NCI-H2107 treated with DMSO at 0.1 percent for 48 hours (cell line): ENCODE results near the gene CSTPP1.
"Not testable (repeated sequence)": the region's sequence is repeated elsewhere in the genome, so short reads cannot be mapped to it uniquely, and the experiment has no call there.

Experiments
- DNase-seq: peaks from one replicate; lab custom pipeline; 2025; ENCODE audit not compliant: unreplicated experiment; lab: John Stamatoyannopoulos, UW

Gene CSTPP1

DNA sequence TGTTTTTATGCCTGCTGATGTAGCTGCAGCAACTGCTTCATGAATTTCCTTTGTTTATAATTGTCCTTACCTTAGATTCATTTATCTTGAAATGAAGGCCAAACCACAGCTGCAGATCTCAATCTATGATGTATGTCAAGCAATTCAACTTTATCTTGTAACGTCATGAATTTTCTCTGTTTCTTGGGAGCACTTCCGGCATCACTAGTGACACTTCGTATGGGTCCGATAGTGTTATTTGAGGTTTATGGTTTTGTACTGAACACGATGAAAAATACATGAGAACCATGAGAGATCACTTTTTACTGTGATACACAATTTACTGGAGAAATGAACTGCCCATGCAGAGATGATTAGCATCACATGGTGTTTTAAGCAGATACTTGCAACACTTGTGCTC lies 98.5 kb downstream of the CSTPP1 start:
- no peak for DNase-seq

DNA sequence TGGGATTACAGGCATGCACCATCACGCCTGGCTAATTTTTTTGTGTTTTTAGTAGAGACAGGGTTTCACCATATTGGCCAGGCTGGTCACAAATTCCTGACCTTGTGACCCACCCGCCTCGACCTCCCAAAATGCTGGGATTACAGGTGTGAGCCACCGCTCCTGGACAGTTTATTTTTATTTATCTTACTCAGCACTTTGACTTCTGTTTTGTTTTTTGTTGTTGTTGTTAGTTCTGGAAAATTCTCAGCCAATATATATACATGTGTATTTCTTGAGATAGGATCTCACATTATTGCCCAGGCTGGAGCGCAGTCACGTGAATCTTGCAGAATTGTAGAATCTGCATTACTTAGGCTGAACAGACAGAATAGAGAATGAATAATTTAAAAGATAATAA lies 107.6 kb downstream of the CSTPP1 start:
- DNase-seq: no peak

DNA sequence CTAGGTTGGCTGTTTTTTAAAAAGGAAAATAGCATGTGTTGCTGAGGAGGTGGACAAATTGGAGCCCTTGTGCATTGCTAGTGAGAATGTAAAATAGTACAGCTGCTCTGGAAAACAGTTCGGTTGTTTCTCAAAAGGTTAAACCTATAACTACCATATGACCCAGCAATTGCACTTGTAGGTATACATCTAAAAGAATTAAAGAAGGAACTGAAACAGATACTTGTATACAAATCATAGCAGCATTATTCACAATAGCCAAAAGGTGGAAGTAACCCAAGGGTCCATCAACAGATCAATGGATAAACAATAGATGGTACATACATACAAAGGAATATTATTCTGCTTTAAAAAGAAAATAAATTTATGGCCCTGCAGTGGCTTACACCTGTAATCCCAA lies 111.4 kb downstream of the CSTPP1 start:
- DNase-seq: no peak

DNA sequence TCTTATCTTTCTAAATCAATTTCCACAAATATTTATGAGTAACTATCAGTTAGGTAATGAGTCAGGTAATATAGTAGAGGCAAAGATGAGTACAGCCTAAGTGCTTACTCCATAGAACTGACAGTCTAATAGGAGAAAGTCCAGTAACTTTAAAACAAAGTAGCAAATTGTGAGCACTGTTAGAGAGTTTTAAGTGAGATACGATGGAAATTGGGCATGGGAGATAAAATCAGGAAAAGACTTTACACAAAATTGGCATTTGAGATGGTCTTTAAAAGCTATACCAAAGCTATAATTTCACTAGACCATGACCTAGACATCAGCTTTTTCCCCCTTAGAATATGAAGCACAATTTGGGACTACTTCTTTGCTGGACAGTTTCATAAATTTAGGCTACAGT lies 113.7 kb downstream of the CSTPP1 start:
- DNase-seq: no peak

DNA sequence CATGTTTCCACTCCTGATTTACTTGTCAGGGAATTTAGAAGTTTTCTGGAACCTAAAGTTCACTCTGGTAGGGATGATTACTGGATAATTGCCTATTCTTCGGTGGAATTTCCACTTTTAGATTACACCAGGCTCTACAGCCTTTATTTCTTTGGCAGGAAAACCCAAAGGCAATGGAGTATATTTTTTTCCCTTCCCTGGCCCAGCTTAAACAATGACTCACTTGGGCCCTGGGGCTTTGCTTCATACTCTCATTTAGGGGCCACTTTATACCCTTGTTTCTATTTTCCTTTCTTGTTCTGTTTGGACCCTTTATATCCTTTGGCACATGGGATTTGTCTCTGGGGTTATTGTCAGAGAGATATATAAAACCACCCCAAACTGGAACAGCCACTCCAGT lies 114.7 kb downstream of the CSTPP1 start:
- DNase-seq: no peak

DNA sequence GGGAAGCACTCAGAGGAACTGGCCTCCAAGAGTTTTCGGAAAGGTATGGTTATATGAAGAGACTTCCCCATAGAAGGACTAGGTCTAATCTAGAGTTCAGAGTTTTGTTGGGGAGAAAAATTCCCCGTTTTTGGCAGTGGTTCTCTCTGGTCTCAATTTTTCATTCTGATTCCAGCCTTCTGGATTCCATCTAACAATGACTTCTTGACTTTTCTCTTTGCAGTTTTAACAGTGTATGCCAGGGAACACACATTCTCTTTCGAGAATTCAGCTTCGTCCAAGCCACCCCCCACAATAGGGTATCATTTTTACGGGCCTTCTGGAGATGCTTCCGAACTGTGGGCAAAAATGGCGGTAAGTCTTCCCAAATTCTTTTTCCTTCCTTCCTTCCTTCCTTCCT lies 115.6 kb downstream of the CSTPP1 start:
- no peak for DNase-seq

DNA sequence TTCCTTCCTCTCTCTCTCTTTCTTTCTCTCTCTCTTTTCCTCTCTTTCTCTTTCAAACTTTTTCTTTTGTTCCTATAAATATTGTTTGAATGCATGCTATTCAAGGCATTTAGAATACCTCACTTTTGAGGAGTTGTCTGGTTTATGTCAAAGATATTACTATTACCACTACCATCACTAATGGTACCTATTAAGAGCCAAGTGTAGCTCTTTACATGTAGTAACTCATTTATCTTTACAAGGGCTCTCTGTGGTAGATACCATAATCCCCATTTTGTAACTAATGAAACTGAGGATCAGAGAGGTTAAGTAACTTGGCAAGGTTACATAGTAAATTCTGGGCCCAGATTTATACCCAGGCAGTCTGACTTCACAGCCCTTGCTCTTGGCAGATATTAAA lies 116.0 kb downstream of the CSTPP1 start:
- no peak for DNase-seq

DNA sequence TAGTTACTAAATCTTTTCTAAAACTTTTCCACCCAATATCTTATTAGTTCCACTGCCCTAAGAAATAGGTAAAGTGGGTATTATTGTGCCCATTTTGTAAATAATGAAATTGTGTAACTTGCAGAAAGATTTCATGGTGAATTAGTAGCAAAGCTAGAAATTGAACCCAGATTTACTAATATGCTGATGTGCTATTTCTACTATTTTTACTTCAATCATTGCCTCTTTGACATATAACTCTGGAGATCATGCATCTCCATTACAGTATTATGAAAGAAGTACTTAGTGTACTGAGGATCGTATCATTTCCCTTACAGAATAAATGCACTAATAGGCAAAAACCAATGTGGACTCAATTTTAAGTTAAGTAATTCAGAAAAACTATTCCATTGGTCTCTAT lies 119.0 kb downstream of the CSTPP1 start:
- no peak for DNase-seq

DNA sequence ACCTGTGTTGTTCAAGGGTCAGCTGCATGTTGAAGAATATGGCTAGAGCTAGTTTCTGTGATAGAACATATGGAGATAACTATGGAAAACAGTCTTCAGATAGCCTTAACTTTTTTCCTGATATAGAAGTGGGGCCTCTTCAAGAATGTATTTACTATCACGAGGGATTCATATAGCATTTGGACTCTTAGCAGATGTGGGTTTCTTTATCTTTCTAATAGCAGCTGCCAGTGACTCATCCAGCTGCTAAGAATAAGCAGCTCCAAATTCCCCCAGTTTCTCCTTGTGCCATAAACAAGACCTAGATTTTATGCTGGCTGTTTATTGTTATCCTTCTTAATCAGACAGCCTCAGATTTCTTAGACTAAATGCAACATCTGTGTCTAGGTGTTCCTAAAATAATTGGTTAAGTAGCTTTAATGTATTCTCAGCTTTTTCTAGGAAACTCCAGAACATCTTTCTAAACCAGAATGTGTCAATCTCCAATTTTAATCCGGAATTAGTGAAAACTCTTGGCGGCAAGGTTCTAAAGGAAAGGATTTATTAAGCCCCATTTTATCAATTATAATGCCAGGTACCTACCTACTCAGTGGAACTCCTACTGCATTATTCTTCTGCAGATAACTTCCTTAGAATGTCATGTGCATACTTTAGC lies 119.8 kb downstream of the CSTPP1 start:
- DNase-seq: no peak

DNA sequence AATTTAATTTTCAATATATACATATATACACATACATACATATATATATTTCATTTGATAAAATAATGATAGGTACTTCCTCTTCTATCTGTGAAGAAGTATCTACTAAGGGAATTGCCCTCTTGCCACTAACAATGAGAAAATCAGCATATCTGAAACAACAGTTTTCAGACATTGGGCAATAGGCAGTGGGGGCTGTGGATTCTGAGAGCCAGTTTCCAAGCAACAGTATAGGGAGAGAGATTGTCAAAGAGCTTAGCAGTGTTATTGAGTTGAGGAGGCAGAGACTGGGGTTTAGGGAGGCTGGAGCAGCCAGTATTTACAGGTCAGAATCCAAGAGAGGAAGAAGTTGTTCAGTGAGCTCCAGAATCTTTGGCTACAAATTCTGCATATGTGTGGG lies 120.8 kb downstream of the CSTPP1 start:
- no peak for DNase-seq

DNA sequence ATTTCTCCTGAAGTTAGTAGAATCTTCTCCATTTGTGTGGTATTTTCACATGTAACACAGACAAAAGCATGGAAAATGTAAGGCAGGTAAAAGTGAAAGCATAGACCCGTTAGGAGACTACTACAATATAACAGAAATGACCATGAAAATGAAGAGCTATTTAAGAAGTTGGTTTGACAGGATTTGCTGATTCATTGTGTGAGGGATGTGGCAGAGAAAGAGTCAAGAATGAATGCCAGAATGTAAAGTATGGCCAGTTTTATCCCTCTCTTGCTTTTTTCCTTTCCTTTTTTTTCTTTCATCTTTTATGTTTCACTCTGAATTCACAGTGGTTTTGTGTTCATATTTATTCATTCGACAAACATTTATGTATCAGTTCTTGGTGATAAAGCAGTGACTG lies 124.2 kb downstream of the CSTPP1 start:
- no peak for DNase-seq

DNA sequence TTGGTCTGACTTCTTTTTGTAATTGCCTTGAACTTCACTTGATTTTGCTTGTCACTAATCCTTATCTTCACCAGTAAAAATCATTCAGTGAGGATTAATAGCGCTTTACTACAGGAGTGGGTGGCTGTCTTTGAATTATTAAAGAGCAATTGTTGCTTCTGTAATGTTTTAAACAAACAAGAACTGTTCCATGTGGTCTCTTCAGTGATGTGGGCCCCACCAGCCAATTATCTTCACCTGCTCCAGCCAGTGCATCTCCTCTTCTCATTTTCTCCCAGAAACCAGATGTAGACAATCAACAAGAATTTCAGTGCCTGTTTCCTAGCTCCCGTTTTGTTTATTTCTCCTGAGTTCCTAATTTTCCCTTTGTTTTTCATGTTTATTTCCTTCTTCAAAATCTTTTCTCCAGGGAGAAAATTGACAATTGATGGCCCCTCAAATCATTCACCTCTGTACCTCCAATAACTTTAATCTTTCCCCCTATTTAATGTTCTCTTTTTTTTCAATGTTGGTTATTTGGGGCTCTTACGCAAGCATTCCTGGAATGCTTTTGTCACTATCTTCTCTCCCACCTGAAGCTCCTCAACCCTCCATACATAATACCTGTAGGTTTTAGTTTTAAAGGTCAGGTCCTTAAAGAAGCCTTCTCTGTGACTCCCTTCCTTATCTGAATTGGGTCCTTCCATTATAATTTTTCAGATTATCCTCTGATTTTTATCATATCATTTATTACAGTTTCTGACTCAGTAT lies 125.0 kb downstream of the CSTPP1 start:
- DNase-seq: no peak

DNA sequence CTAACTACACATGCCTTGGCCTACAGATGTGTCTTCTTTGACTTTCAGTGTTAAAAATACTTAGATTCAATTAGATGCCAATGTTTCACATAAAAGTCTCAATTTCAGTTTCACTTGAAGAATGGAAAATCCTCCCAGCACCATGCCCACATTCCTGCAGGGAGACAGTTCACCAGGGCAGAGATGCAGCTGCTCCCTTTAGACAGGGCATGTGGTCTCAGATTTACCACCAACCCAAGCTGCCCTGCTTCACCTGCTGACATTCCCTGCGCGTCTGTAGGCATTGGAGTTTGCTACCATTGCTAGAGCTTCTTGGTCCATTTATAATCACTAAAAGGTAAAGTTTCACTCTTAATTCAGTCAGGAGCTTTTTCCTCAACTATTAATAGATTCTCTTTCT lies 126.2 kb downstream of the CSTPP1 start:
- no peak for DNase-seq

DNA sequence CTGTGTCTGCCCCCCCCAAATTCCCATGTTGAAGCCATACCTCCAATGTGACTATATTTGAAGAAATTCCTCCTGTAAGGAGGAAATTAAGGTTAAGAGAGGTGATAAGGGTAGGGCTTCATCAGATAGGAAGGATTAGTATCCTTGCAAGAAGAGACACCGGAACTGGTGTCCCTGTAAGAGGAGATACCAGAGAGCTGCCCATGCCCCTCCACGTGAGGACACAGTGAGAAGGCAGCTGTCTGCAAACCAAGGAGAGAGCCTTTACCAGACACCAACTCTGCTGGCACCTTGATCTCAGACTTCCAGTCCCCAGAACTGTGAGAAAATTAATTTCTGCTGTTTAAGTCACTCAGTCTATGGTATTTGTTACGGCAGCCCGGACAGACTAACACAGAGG lies 130.8 kb downstream of the CSTPP1 start:
- DNase-seq: no peak

DNA sequence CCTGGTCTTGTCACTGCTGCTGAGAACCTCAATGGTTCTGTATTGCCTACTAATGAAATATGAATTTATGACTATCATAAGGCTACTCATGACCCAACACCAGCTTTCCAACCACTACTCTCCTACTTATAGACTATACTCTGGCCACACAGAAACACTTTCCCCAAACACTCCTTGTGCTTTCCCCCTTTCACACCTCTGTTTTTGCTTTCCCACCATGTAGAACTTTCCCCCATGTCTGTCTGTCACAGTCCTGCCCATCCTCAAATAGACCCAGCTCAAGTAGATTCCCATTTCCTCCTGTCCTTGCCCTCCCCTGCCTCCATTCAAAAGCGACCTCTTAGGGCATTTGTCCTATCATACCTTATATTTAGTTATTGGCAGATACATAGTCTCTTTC lies 134.2 kb downstream of the CSTPP1 start:
- no peak for DNase-seq

DNA sequence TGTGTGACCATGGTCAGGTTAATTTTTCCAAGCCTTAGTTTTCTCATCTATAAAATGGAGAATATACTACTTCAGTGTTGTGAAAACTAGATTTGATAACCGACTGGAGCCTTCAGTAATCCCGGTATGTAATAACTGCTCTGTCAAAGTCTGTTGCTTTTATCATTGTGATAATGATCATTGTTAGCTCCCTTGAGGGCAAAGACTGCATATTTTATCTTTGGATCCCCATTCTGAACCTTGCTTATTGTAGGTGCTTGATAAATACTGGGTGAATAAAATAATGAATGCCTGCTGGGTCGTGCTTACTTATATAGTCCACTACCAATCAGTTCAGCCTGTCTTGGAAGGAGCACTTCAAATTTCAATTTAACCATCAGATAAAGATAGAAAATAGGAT lies 134.8 kb downstream of the CSTPP1 start:
- no peak for DNase-seq

DNA sequence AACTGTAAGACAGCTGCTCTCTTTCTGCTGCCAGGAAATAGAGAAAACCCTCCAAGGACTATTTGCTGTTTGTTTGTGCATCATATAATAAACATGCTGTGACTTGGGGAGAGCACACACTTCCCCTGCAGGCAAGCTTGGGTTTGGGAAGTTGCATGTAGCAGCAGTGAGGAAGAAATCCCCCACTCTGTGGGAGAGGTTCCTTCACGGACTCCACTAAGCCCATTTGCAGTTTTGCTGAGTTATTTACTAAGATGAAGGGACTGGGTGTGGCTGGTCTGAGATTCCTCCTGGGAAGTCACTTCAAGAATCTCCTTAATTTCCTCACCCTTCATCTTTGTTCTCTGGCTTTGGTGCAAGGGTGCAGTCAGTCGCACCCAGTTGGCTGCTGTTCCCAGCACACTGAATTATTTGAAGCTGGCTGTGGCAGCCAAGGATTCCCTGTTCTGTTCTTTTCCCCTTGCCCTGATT lies 135.3 kb downstream of the CSTPP1 start:
- no peak for DNase-seq

DNA sequence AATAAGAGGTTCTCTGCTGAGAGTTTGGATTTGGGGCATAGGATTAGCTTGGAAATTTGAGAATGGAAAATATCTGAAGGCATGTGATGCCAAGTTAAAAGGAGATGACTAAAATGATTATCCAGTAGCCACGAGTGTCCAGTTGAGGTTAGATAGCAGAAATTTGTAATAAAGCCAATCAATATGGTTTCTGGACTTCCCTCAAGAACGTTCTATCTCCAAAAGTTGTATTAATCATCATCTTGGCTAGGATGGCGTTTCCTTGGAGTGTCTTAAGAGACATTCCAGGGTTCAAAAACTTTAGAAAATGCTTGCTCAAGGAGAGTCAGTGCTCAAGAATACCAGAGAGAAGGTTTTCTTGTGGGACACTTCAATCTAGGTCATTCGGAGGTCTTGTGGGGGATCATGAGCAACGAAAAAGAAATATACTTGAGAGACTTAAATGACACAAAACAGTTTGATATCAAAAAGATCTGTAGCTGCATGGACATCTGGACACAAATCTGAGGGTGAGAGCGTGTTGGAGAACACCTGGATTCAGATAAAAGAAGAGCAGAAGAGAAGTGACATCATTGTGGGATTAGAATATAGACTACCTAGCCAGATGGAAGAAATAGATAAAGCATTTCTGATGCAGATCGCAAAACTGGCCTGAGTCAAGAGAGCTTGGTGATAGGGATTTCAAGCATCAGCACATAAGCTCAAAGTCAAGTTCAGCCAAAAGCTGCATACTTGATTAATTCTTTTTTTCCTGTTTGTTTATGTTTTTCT lies 142.4 kb downstream of the CSTPP1 start:
- DNase-seq: no peak

DNA sequence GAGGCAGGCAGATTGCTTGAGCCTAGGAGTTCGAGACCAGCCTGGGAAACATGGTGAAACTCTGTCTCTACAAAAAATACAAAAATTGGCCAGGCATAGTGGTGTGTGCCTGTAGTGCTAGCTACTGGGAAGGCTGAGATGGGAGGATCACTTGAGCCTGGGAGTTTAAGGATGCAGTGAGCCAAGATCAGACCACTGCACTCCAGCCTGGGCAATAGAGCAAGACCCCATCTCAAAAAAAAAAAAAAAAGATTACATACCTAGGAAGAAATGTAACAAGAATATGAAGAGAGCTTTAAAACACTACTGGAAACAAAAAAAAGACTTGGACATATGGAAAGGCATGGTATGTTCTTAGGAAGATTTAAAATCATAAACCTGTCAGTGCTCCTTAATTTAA lies 144.2 kb downstream of the CSTPP1 start:
- not testable (repeated sequence) for DNase-seq

DNA sequence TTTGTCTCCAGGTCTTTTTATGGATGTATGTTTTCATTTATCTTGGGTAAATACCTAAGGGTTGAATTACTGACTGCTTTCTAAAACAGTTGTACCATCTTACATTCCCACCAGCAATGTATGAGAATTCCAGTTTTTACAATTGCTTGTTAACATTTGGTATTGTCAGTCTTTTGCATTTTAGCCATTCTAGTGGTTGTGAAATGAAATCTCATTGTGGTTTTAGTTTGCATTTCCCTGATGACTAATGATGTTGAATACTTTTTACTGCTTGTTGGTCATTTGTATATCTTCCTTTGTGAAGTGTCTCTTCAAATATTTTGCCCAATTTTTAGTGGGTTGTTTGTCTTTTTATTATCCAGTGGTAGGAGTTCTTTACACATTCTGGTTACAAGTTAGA lies 147.4 kb downstream of the CSTPP1 start:
- DNase-seq: no peak

DNA sequence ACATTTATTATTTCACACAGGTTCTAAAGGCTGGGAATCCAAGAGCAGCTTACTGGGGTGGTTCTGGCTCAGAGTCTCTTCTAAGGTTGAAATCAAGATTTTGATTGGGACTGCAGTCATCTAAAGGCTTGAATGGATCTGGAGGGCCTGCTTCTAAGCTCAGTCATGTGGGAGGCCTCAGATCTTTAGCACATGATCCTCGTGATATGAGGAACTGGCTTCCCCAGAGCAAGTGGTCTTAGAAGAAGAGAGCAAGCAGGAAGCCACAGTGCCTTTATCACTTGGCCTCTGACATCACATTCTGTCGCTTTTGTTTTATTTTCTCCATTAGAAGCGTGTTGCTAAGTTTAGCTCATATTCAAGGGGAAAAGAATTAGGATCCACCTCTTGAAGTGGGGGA lies 151.2 kb downstream of the CSTPP1 start:
- DNase-seq: no peak

DNA sequence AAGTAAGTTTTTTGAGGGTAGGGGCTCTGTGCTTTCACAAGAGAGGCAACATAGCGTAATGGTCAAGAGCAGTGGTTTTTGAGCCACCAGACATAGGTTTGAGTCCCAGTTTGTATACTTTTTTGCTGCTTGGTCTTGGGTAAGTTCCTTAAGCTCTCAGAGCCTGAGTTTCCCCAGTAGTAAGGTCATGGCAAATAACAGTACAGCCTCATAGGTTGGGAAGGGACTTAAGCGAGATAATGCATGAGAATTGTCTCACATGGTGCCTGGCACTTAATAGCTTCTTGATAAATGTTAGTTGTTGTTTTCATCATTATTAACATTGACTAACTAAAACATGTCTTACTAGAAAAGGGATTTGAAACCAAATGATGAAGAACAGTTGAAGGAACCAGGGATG lies 157.0 kb downstream of the CSTPP1 start:
- no peak for DNase-seq
